GM12878 (cell line): ENCODE results near the gene PIK3R2. TPM values are rescaled to one million over a fixed set of nuclear protein-coding genes. Genes with fewer than 3 reads are reported as not detected.
A peak's percentile ranks its signal among the peaks of the same experiment; 100 is the strongest.

Experiments used
- ATAC-seq: fragments of 200-7000 bp; cut with Tn5 transposase; 3 replicates; pipeline ENCODE4 v1.9.1; 2020; ENCODE audit warnings: mild to moderate bottlenecking, moderate library complexity
- BruUV-seq: library from RNA; stranded (reverse); fragments of 400-500 nt; replicated peaks from 2 replicates; lab custom pipeline; 2021; lab: Mats Ljungman, UMichigan
- CTCF ChIA-PET: fragments of 300-600 bp; sonication (Branson Sonifier 250); formaldehyde crosslinking; extraction: SDS; loops from one replicate; lab custom pipeline; 2021; ENCODE audit warnings: inconsistent platforms; lab: Yijun Ruan, JAX
- POLR2A ChIA-PET: fragments of 350-600 bp; formaldehyde crosslinking; extraction: SDS; loops from one replicate; lab custom pipeline; 2021; ENCODE audit warnings: inconsistent platforms; lab: Charles Lee
- RAD21 ChIA-PET: fragments of 300-600 bp; sonication (Branson Sonifier 250); formaldehyde crosslinking; loops from one replicate; lab custom pipeline; 2023; ENCODE audit warnings: antibody characterized with exemption; ENCODE audit not compliant: unreplicated experiment; lab: Charles Lee
- SMC1A ChIA-PET: fragments of 300-600 bp; sonication (Branson Sonifier 250); formaldehyde crosslinking; loops from one replicate; lab custom pipeline; 2023; ENCODE audit not compliant: unreplicated experiment, uncharacterized antibody; lab: Charles Lee
- DNase-seq: peaks from one replicate; pipeline ENCODE4 v3.0.0-alpha.2; 2011; ENCODE audit warnings: low read depth, low spot score
- FAIRE-seq: peaks from 3 replicates; lab custom pipeline; 2011; peaks lifted over from hg19 to GRCh38; lab: Jason Lieb, UNC
- H2AFZ ChIP-seq: 2 replicates; pipeline ENCODE4 v1.6.0; 2011; ENCODE audit warnings: low read depth, low read length, control low read depth; ENCODE audit not compliant: control insufficient read depth
- H3K27ac ChIP-seq: 2 replicates; pipeline ENCODE4 v1.5.1; 2011; ENCODE audit warnings: control low read depth; ENCODE audit not compliant: control insufficient read depth, insufficient read depth
- H3K27me3 ChIP-seq, 2 experiments: replicated peaks in 1 of 2; 2 replicates each; pipeline versions ENCODE4 v1.6.0 to v1.6.1; 2011; ENCODE audit warnings: low read length in 1 of 2; ENCODE audit not compliant: control insufficient read depth in 2 of 2, insufficient read depth in 2 of 2
- H3K36me3 ChIP-seq, 2 experiments: 2 replicates each; pipeline ENCODE4 v1.5.1; 2011; ENCODE audit warnings: low read length in 1 of 2; ENCODE audit not compliant: control insufficient read depth in 2 of 2, insufficient read depth in 2 of 2
- H3K4me1 ChIP-seq: 2 replicates; pipeline ENCODE4 v1.6.1; 2011; ENCODE audit warnings: mild to moderate bottlenecking, low read length, moderate library complexity, mixed read lengths; ENCODE audit not compliant: control insufficient read depth, insufficient read depth
- H3K4me2 ChIP-seq: 2 replicates; pipeline ENCODE4 v1.6.0; 2011; ENCODE audit warnings: control low read depth; ENCODE audit not compliant: control insufficient read depth, insufficient read depth
- H3K4me3 ChIP-seq: fragments of 200-600 bp; sonication (generic); 2 replicates; pipeline ENCODE4 v1.5.1; 2016
- H3K79me2 ChIP-seq: 2 replicates; pipeline ENCODE4 v1.6.0; 2011; ENCODE audit warnings: low read length; ENCODE audit not compliant: control insufficient read depth, insufficient read depth
- H3K9ac ChIP-seq: 2 replicates; pipeline ENCODE4 v1.8.0; 2011; ENCODE audit warnings: low read length, control low read depth, mixed read lengths; ENCODE audit not compliant: control insufficient read depth, insufficient read depth
- H3K9me3 ChIP-seq: replicated peaks from 3 replicates; pipeline ENCODE4 v1.5.1; 2011; ENCODE audit warnings: mild to moderate bottlenecking, low read length; ENCODE audit not compliant: control insufficient read depth, insufficient read depth
- H4K20me1 ChIP-seq: 2 replicates; pipeline ENCODE4 v1.6.0; 2011; ENCODE audit not compliant: control insufficient read depth, insufficient read depth
- CBFB ChIP-seq: IDR thresholded peaks from 2 replicates; pipeline ENCODE4 v1.6.1; 2016; ENCODE audit warnings: antibody characterized with exemption, low read depth
- CREB1 ChIP-seq: IDR thresholded peaks from 2 replicates; pipeline ENCODE4 v1.6.1; 2012; ENCODE audit warnings: low read depth, mild to moderate bottlenecking, inconsistent platforms
- EED ChIP-seq: sonication (generic); IDR thresholded peaks from 2 replicates; pipeline ENCODE4 v1.6.1; 2016; ENCODE audit warnings: antibody characterized with exemption, low read depth
- EGR1 ChIP-seq, 2 experiments: IDR thresholded peaks; 1 replicate in 1 of 2; 2 replicates in 1 of 2; pipeline ENCODE4 v1.6.1; 2011 to 2012; ENCODE audit warnings: low read depth in 2 of 2, low read length in 2 of 2, borderline replicate concordance in 1 of 2, mild to moderate bottlenecking in 1 of 2, moderate library complexity in 1 of 2
- NBN ChIP-seq: fragments of 450-650 bp; IDR thresholded peaks from 2 replicates; pipeline ENCODE4 v1.6.1; 2016
- POLR2AphosphoS2 ChIP-seq: IDR thresholded peaks from 2 replicates; pipeline ENCODE4 v1.6.1; 2011; ENCODE audit warnings: low read depth, mild to moderate bottlenecking, low read length, improper control_type of control experiment, moderate library complexity
- TAF1 ChIP-seq: IDR thresholded peaks from 2 replicates; pipeline ENCODE4 v1.6.1; 2011; ENCODE audit warnings: mild to moderate bottlenecking, low read depth, low read length, borderline replicate concordance
- WGBS: methylation state at CpG from one replicate; pipeline ENCODE4 v1.1.6; 2016; ENCODE audit warnings: low lambda C conversion rate; ENCODE audit not compliant: insufficient replicate concordance, insufficient coverage; ENCODE audit errors: missing lambda C conversion rate; 5-methylcytosine and 5-hydroxymethylcytosine counted together
- in situ Hi-C: fragments of 300-500 bp; cut with MboI; formaldehyde crosslinking; loops from 9 replicates; pipeline ENCODE4 v1.14.3; 2018; ENCODE audit warnings: mixed read lengths
- intact Hi-C: fragments of 100-400 bp; cut with micrococcal nuclease; formaldehyde crosslinking; loops from one replicate; pipeline ENCODE4 v1.14.2; 2022; ENCODE audit not compliant: unreplicated experiment
- polyA plus RNA-seq, 11 experiments: library from polyadenylated mRNA; depleted of rRNA in 4 of 11; unstranded in 6 of 11; stranded (reverse) in 5 of 11; fragments of >200 nt; fragmentation: Nextera tagmentation in 4 of 11; fragmentation: Illumina TruSeq in 1 of 11; extraction: Ambion mirVana in 4 of 11; extraction: Trizol in 1 of 11; gene quantifications; 1 replicate in 1 of 11; 2 replicates in 10 of 11; pipeline versions ENCODE4 v1.2.1 to v1.2.3, GENCODE V29; 2011 to 2016; ENCODE audit warnings: inconsistent platforms in 2 of 11, missing spikeins in 2 of 11, low read depth in 1 of 11
- total RNA-seq, 4 experiments: library from RNA; depleted of rRNA in 3 of 4; stranded (reverse); fragments of >200 nt in 3 of 4; fragmentation: Illumina TruSeq in 1 of 4; extraction: Trizol in 1 of 4; gene quantifications; 2 replicates each; pipeline versions ENCODE4 v1.2.1 to v1.2.3, GENCODE V29; 2013 to 2021

The PIK3R2 gene
- total and polyA plus RNA-seq, 10 of the 15 experiments (the other 5 are each of a cell fraction or from before 2014, with no cell fraction given), result 0.26 to 22.6 (median 2.5) TPM

DNA sequence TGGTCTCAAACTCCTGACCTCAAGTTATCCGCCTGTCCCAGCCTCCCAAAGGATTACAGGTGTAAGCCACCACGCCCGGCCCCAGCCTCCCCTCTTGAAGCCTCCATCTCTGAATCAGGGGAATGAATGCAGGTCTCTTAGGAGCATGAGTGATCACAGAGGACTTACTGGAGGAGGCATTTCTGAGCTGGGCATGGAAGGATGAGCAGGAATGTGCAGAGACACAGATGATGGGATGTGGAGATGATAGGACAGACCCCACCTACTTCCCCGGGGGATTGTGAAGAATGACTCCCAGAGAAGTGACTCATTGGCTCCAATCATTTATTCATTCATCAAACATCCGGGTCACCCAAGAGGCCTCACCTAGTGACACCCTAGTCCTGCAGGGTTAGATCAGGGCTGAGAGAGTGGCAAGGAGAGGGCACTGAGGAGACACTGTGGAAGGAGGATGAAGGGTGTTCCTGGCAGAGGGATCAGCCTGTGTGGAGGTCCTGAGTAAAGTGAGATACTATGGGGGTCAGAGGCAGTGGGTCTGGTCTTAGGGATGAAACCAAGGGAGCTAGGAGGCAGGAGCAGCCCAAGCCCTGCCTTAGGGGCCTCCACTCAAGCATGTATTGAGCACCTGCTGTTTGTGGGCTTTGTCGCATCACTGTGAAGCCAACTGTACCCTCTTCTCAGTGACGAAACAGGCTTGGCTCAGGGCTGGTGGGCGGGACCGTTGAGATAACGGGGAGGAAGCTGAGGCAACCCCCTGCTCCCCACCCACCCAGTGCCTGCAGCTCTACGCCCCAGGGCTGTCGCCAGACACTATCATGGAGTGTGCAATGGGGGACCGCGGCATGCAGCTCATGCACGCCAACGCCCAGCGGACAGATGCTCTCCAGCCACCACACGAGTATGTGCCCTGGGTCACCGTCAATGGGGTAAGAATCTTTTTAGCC is 23.7 kb downstream of the PIK3R2 start:
- in situ Hi-C loops, result no loop called here
- DNase-seq, result no peak
- SMC1A ChIA-PET, result interaction anchor here (1.0 to 3.4 kb wide), 6 partner anchors 9 to 28 kb away, joined by 3 to 13 read pairs (median 3); partner anchors contain the start of gene RAB3A
- RAD21 ChIA-PET, result interaction anchor here (0.7 to 4.5 kb wide), 3 partner anchors 12 to 28 kb away, joined by 3 to 15 read pairs (median 13); partner anchors contain the start of genes MPV17L2 and RAB3A
- H3K27ac ChIP-seq, result no peak overlapping the region
- H3K9me3 ChIP-seq, result no peaks in the 10 kb centered on the region; the same call in 2 of the 3 replicates
- ATAC-seq, result no peak
- POLR2A ChIA-PET, result interaction anchor here (1.0 to 4.2 kb wide), 6 partner anchors 10 to 241 kb away, joined by 3 to 31 read pairs (median 5); partner anchors contain the start of genes IL12RB1 and JUND
- CTCF ChIA-PET, result no interaction called here
- intact Hi-C loops, result no loop called here
- H3K4me1 ChIP-seq, result peaks cover 34% of the 10 kb centered on the region
- no peak overlapping the region for H2AFZ ChIP-seq
- peak overlapping the region; percentile 36 for H3K4me2 ChIP-seq
- peak; percentile 50; the same call in 1 of the 2 replicates for TF ChIP-seq POLR2AphosphoS2
- TF ChIP-seq CREB1, result no peak
- TF ChIP-seq, all 136 proteins: peak for 1
- peak overlapping the region; percentile 55; the same call in 1 of the 2 replicates for H3K4me3 ChIP-seq
- BruUV-seq, result TSS peak; percentile 30
- 66% methylated on average over 19 of the region's 19 CpGs for WGBS
- peak overlapping the region; percentile 43 for H3K9ac ChIP-seq
- FAIRE-seq, result no peak
- peaks cover 30% of the 10 kb centered on the region for H3K79me2 ChIP-seq
- H3K27me3 ChIP-seq, result no peaks in the 10 kb centered on the region
- H4K20me1 ChIP-seq, result no peaks in the 10 kb centered on the region
- peaks cover 17 to 19% of the 10 kb centered on the region in 2 experiments; a peak in 3 of 4 replicates for H3K36me3 ChIP-seq

DNA sequence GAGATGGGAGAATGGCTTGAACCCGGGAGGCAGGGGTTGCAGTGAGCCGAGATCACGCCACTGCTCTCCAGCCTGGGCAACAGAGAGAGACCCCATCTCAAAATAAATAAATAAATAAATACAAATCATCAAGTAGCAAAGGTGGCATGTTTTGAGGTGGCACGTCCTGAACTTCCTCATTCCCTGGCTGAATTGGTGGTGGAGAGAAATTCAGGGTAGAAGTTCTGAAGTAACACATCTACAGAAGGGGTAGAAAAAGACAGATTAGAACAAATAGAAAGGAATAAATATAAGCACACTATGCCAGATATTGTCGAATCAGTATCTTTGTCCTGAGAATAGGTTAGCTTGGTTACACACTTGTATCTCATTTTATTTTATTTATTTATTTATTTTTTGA is 27.0 kb downstream of the PIK3R2 start:
- no TSS peak for BruUV-seq
- DNase-seq, result no peak
- in situ Hi-C loops (no loop called here), intact Hi-C loops (no loop called here)
- H3K27ac ChIP-seq, result no peak overlapping the region
- H3K36me3 ChIP-seq, result peaks cover 17 to 19% of the 10 kb centered on the region in 2 experiments; a peak in 3 of 4 replicates
- H4K20me1 ChIP-seq, result no peaks in the 10 kb centered on the region
- peaks cover 14% of the 10 kb centered on the region for H3K4me1 ChIP-seq
- H3K9ac ChIP-seq, result no peak overlapping the region
- H3K27me3 ChIP-seq, result no peaks in the 10 kb centered on the region
- POLR2A ChIA-PET, result interaction anchor here (0.6 to 3.6 kb wide), 5 partner anchors 10 to 306 kb away, joined by 3 to 14 read pairs (median 3); partner anchors contain the start of gene MPV17L2
- CTCF ChIA-PET, result interaction anchor here (1.2 to 3.2 kb wide), 4 partner anchors 10 to 19 kb away, joined by 3 to 22 read pairs (median 4); partner anchors contain the start of gene MPV17L2
- H2AFZ ChIP-seq, result no peak overlapping the region
- 0 out of 2 replicates have a peak overlapping the region, but pooled peaks have one; percentile 25 for H3K4me2 ChIP-seq
- RAD21 ChIA-PET, result interaction anchor here (0.6 to 5.1 kb wide), 4 partner anchors 9 to 15 kb away, joined by 3 to 24 read pairs (median 18); partner anchors contain the start of gene MPV17L2
- WGBS, result 14% methylated on average over 5 of the region's 5 CpGs
- no peak overlapping the region for H3K4me3 ChIP-seq
- H3K9me3 ChIP-seq, result no peaks in the 10 kb centered on the region; the same call in 2 of the 3 replicates
- SMC1A ChIA-PET, result interaction anchor here (1.0 to 4.6 kb wide), 5 partner anchors 8 to 149 kb away, joined by 3 to 19 read pairs (median 3); no protein-coding TSS in a partner anchor
- H3K79me2 ChIP-seq, result peaks cover 14% of the 10 kb centered on the region
- ATAC-seq, result peak; percentile 6; the same call in 2 of the 3 replicates
- peak; percentile 35 for FAIRE-seq
- TF ChIP-seq POLR2AphosphoS2 (0 out of 2 replicates have a peak, but pooled peaks have one; percentile 27), TAF1 (no peak), NBN (no peak), EED (no peak), EGR1 (IDR thresholded peaks at IDR 0.05; ENCODE audit: borderline replicate concordance in 1 of 2, low read depth in 2 of 2, low read length in 2 of 2) (no peak), CBFB (no peak)
